ENCODE measurements around the gene PEX7. TPM values are rescaled to one million over a fixed set of nuclear protein-coding genes. Genes with fewer than 3 reads are reported as not detected.

Gene PEX7
- total RNA-seq, 1 donor from 2014 or later, result 6.8 TPM

GRCh38 chr6:136889271-136890193, 67.1 kb downstream of the PEX7 start:
- ATAC-seq (ENCODE audit: low read depth) (no peak), DNase-seq (no peak)
- TF ChIP-seq, protein P1, sequence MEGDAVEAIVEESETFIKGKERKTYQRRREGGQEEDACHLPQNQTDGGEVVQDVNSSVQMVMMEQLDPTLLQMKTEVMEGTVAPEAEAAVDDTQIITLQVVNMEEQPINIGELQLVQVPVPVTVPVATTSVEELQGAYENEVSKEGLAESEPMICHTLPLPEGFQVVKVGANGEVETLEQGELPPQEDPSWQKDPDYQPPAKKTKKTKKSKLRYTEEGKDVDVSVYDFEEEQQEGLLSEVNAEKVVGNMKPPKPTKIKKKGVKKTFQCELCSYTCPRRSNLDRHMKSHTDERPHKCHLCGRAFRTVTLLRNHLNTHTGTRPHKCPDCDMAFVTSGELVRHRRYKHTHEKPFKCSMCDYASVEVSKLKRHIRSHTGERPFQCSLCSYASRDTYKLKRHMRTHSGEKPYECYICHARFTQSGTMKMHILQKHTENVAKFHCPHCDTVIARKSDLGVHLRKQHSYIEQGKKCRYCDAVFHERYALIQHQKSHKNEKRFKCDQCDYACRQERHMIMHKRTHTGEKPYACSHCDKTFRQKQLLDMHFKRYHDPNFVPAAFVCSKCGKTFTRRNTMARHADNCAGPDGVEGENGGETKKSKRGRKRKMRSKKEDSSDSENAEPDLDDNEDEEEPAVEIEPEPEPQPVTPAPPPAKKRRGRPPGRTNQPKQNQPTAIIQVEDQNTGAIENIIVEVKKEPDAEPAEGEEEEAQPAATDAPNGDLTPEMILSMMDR (IDR thresholded peaks at IDR 0.05), result no peak
- intact Hi-C loops (cut with micrococcal nuclease), result no loop called here
- Mint-ChIP-seq H3K4me1 (peaks cover 17% of the 10 kb centered on the region), H3K4me3 (no peak overlapping the region), H3K36me3 (ENCODE audit: low read depth) (peaks cover 18% of the 10 kb centered on the region), H3K9me3 (no peaks in the 10 kb centered on the region), H3K27me3 (no peaks in the 10 kb centered on the region), H3K27ac (no peak overlapping the region)
- ChIA-PET POLR2A (no interaction called here), CTCF (interaction anchor here (1.1 kb wide), 1 partner anchor 246 kb away, joined by 3 read pairs; no protein-coding TSS in a partner anchor)

GRCh38 chr6:136890194-136890839, 67.9 kb downstream of the PEX7 start:
- H3K36me3 Mint-ChIP-seq (ENCODE audit: low read depth), result peaks cover 14% of the 10 kb centered on the region
- peak overlapping the region; percentile 1 for H3K27ac Mint-ChIP-seq
- peaks cover 17% of the 10 kb centered on the region for H3K4me1 Mint-ChIP-seq
- intact Hi-C loops (cut with micrococcal nuclease), result no loop called here
- no peaks in the 10 kb centered on the region for H3K27me3 Mint-ChIP-seq
- TF ChIP-seq, protein P1 (IDR thresholded peaks at IDR 0.05), result no peak
- no peak overlapping the region for H3K4me3 Mint-ChIP-seq
- ChIA-PET POLR2A (no interaction called here), CTCF (interaction anchor here (1.1 kb wide), 1 partner anchor 247 kb away, joined by 3 read pairs; no protein-coding TSS in a partner anchor)
- H3K9me3 Mint-ChIP-seq, result no peaks in the 10 kb centered on the region
- DNase-seq (no peak), ATAC-seq (ENCODE audit: low read depth) (no peak)

- POLR2A ChIA-PET, result no interaction called here
- TF ChIP-seq, protein P1 (IDR thresholded peaks at IDR 0.05), result no peak
- H3K36me3 Mint-ChIP-seq (ENCODE audit: low read depth), result peaks cover 11% of the 10 kb centered on the region
- ATAC-seq (ENCODE audit: low read depth), result no peak
- no peak for DNase-seq
- H3K4me1 Mint-ChIP-seq, result peaks cover 17% of the 10 kb centered on the region
- intact Hi-C loops (cut with micrococcal nuclease), result no loop called here
- H3K4me3 Mint-ChIP-seq, result no peak overlapping the region
- H3K9me3 Mint-ChIP-seq, result no peaks in the 10 kb centered on the region
- H3K27me3 Mint-ChIP-seq, result no peaks in the 10 kb centered on the region
- no peak overlapping the region for H3K27ac Mint-ChIP-seq
- CTCF ChIA-PET, result no interaction called here
These were observed 68.6 kb downstream of the PEX7 start for GRCh38 chr6:136890986-136891385.

DNA sequence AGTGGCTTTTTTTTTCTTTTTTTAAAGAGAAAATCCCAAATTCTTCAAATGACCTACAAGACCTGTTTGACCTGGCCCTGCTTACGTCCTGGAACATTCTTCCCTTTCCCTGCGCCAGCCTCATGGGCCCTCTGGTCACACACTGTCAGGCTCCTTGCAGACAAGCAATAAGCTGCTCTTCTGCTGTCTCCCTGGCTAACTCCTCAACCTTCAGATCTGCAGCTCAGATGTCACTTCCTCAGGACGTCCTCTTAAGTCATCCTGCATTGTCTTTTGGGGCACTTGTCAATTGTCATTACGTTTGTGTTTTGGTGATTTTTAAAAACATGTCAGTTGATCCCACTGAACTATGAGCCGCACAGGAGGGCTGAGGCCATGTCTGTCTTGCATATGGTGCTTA, 70.8 kb downstream of the PEX7 start:
- no peak for DNase-seq
- Mint-ChIP-seq H3K27ac (no peak overlapping the region), H3K9me3 (no peaks in the 10 kb centered on the region), H3K4me3 (no peak overlapping the region), H3K36me3 (ENCODE audit: low read depth) (peaks cover 10% of the 10 kb centered on the region), H3K4me1 (peaks cover 17% of the 10 kb centered on the region), H3K27me3 (no peaks in the 10 kb centered on the region)
- TF ChIP-seq, protein P1 (IDR thresholded peaks at IDR 0.05), result no peak
- ATAC-seq (ENCODE audit: low read depth), result no peak
- intact Hi-C loops (cut with micrococcal nuclease), result no loop called here
- CTCF ChIA-PET, result no interaction called here
- POLR2A ChIA-PET, result no interaction called here

- no peak for ATAC-seq (ENCODE audit: low read depth)
- Mint-ChIP-seq H3K4me1 (no peaks in the 10 kb centered on the region), H3K36me3 (ENCODE audit: low read depth) (peaks cover 26% of the 10 kb centered on the region), H3K27ac (no peak overlapping the region), H3K9me3 (no peaks in the 10 kb centered on the region), H3K27me3 (no peaks in the 10 kb centered on the region), H3K4me3 (no peak overlapping the region)
- intact Hi-C loops (cut with micrococcal nuclease), result no loop called here
- TF ChIP-seq, protein P1 (IDR thresholded peaks at IDR 0.05), result no peak
- ChIA-PET POLR2A (no interaction called here), CTCF (no interaction called here)
- DNase-seq, result no peak
These were observed 73.5 kb downstream of the PEX7 start for GRCh38 chr6:136895901-136896300.
